Loucy (cell line): Measurements from ENCODE around the gene NMT1.

Experiments
- H2AFZ ChIP-seq: fragments of 200-600 bp; sonication (generic); 2 replicates; pipeline ENCODE4 v1.6.0; 2016; ENCODE audit warnings: antibody characterized with exemption, mild to moderate bottlenecking, low read length, moderate library complexity
- H3F3A ChIP-seq: fragments of 200-600 bp; 2 replicates; pipeline ENCODE4 v1.6.0; 2016; ENCODE audit warnings: antibody characterized with exemption, low read depth, mild to moderate bottlenecking
- H3K27me3 ChIP-seq: fragments of 200-600 bp; sonication (generic); 2 replicates; pipeline ENCODE4 v1.6.1; 2014; ENCODE audit warnings: low read length, mild to moderate bottlenecking; ENCODE audit not compliant: insufficient read depth, poor library complexity, severe bottlenecking
- H3K36me3 ChIP-seq: fragments of 200-600 bp; sonication (generic); 2 replicates; pipeline ENCODE4 v1.6.1; 2016; ENCODE audit warnings: low read length; ENCODE audit not compliant: insufficient read depth
- H3K4me1 ChIP-seq: fragments of 200-600 bp; sonication (generic); 2 replicates; pipeline ENCODE4 v1.5.1; 2014; ENCODE audit warnings: low read length, mild to moderate bottlenecking; ENCODE audit not compliant: insufficient read depth, poor library complexity, severe bottlenecking
- H3K4me2 ChIP-seq: fragments of 200-600 bp; sonication (generic); 2 replicates; pipeline ENCODE4 v1.6.0; 2014; ENCODE audit warnings: antibody characterized with exemption, low read length, low read depth, mild to moderate bottlenecking; ENCODE audit not compliant: poor library complexity, severe bottlenecking
- H3K4me3 ChIP-seq: fragments of 200-600 bp; sonication (generic); 2 replicates; pipeline ENCODE4 v1.5.1; 2014; ENCODE audit warnings: low read length, mild to moderate bottlenecking, mixed read lengths; ENCODE audit not compliant: poor library complexity, severe bottlenecking
- H3K79me2 ChIP-seq: fragments of 200-600 bp; sonication (generic); 2 replicates; pipeline ENCODE4 v1.6.1; 2014; ENCODE audit warnings: low read length; ENCODE audit not compliant: insufficient read depth
- H3K9ac ChIP-seq: fragments of 200-600 bp; sonication (generic); 2 replicates; pipeline ENCODE4 v1.6.0; 2014; ENCODE audit warnings: mild to moderate bottlenecking, low read depth, low read length, moderate library complexity; ENCODE audit not compliant: poor library complexity, severe bottlenecking
- H3K9me2 ChIP-seq: fragments of 200-600 bp; sonication (generic); replicated peaks from 2 replicates; pipeline ENCODE4 v1.6.1; 2016; ENCODE audit warnings: low read depth, low read length, mixed read lengths
- H3K9me3 ChIP-seq: fragments of 200-600 bp; sonication (generic); 2 replicates; pipeline ENCODE4 v1.6.1; 2014; ENCODE audit warnings: mild to moderate bottlenecking, antibody characterized with exemption, low read length, low read depth; ENCODE audit not compliant: insufficient read depth
- H4K20me1 ChIP-seq: fragments of 200-600 bp; sonication (generic); 2 replicates; pipeline ENCODE4 v1.6.0; 2014; ENCODE audit warnings: antibody characterized with exemption, low read length, mild to moderate bottlenecking; ENCODE audit not compliant: insufficient read depth, poor library complexity, severe bottlenecking
- EZH2phosphoT487 ChIP-seq: fragments of 200-600 bp; IDR thresholded peaks from 2 replicates; pipeline ENCODE4 v1.6.1; 2018; ENCODE audit warnings: antibody characterized with exemption, mild to moderate bottlenecking, moderate library complexity, borderline replicate concordance
- TF ChIP-seq, protein P1 (sequence below): fragments of 200-600 bp; sonication (generic); conservative IDR thresholded peaks from 2 replicates; pipeline ENCODE4 v1.5.1; 2014; ENCODE audit warnings: mild to moderate bottlenecking, antibody characterized with exemption, low read length

Gene NMT1

GRCh38 chr17:45125509-45125908 is 64.4 kb downstream of the NMT1 start:
- TF ChIP-seq EZH2phosphoT487 = no peak
- TF ChIP-seq, protein P1, sequence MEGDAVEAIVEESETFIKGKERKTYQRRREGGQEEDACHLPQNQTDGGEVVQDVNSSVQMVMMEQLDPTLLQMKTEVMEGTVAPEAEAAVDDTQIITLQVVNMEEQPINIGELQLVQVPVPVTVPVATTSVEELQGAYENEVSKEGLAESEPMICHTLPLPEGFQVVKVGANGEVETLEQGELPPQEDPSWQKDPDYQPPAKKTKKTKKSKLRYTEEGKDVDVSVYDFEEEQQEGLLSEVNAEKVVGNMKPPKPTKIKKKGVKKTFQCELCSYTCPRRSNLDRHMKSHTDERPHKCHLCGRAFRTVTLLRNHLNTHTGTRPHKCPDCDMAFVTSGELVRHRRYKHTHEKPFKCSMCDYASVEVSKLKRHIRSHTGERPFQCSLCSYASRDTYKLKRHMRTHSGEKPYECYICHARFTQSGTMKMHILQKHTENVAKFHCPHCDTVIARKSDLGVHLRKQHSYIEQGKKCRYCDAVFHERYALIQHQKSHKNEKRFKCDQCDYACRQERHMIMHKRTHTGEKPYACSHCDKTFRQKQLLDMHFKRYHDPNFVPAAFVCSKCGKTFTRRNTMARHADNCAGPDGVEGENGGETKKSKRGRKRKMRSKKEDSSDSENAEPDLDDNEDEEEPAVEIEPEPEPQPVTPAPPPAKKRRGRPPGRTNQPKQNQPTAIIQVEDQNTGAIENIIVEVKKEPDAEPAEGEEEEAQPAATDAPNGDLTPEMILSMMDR = no peak
- Histone ChIP-seq H3K4me3 (no peak overlapping the region), H3K9me2 (no peaks in the 10 kb centered on the region), H2AFZ (no peak overlapping the region), H3K4me2 (no peak overlapping the region), H3K9ac (no peak overlapping the region), H3K4me1 (peaks cover 18% of the 10 kb centered on the region), H3K36me3 (no peaks in the 10 kb centered on the region), H3K79me2 (no peaks in the 10 kb centered on the region), H3K27me3 (no peaks in the 10 kb centered on the region), H3F3A (no peaks in the 10 kb centered on the region), H3K9me3 (no peaks in the 10 kb centered on the region), H4K20me1 (no peaks in the 10 kb centered on the region)

DNA sequence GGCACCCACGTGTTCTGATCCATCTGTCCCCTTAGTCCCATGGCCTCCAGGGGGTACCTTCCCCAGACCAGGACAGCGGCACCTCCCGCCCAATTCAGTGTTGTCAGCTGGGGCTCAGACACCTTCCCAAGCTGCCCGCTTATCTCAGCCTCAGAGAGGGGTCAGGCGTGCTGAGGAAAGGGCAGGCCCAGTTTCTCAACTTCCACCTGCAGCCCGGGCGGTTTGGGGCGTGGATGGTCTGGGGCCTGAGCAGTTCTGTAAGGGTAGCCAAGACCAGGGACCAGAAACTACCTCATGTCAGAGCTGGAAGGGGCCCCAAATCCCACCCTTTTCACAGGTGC is 66.1 kb downstream of the NMT1 start:
- Histone ChIP-seq H3K4me1 (peaks cover 18% of the 10 kb centered on the region), H4K20me1 (no peaks in the 10 kb centered on the region), H3K9me2 (no peaks in the 10 kb centered on the region), H3K4me3 (no peak overlapping the region), H3K27me3 (no peaks in the 10 kb centered on the region), H3K79me2 (no peaks in the 10 kb centered on the region), H3K36me3 (no peaks in the 10 kb centered on the region), H3K4me2 (no peak overlapping the region), H3F3A (no peaks in the 10 kb centered on the region), H3K9me3 (no peaks in the 10 kb centered on the region), H3K9ac (no peak overlapping the region), H2AFZ (no peak overlapping the region)
- TF ChIP-seq, protein P1 = no peak
- no peak for TF ChIP-seq EZH2phosphoT487

DNA sequence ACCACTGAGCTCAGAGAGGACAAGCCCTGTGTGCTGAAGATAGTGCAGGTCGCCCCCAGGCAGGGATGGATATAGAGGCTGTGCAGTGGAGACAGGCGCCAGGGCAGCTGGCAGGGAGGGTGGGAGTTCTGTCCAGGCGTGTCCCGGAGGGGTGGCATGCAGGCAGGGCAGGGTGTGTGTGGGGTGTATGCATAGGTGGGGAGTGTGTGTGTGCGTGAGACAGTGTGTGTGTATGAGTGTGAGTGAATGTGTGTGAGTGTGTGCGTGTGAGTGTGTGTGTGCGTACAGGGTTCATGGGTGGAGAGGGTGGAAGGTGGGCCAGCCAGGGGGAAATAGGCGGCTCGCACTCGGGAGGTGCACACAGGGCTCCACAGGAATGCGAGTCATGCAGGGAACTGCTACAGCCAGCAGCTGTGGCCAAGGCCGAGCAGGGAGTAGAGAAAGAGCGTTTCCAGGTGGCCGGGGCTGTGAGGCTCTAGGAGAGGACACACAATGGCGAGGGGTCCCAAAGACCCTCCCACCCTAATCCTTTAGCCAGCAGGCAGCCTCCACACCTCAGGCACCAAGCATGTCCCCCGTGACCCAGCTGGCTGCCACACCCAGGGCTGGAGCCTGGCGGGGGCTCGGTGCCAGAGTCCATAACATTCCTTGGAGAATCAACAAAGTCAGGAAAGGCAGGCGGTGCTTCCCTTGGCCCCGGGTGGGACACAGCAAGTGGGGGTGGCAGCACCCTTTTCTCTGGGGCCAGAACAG is 66.6 kb downstream of the NMT1 start:
- Histone ChIP-seq H3K4me1 (peaks cover 21% of the 10 kb centered on the region), H3K9me3 (no peaks in the 10 kb centered on the region), H4K20me1 (no peaks in the 10 kb centered on the region), H2AFZ (no peak overlapping the region), H3K4me2 (no peak overlapping the region), H3K9me2 (no peaks in the 10 kb centered on the region), H3K36me3 (no peaks in the 10 kb centered on the region), H3K4me3 (no peak overlapping the region), H3K27me3 (no peaks in the 10 kb centered on the region), H3K79me2 (no peaks in the 10 kb centered on the region), H3F3A (no peaks in the 10 kb centered on the region), H3K9ac (no peak overlapping the region)
- no peak for TF ChIP-seq EZH2phosphoT487
- TF ChIP-seq, protein P1 = no peak
